ENCODE data around the gene CCDC106.

The CCDC106 gene

DNA sequence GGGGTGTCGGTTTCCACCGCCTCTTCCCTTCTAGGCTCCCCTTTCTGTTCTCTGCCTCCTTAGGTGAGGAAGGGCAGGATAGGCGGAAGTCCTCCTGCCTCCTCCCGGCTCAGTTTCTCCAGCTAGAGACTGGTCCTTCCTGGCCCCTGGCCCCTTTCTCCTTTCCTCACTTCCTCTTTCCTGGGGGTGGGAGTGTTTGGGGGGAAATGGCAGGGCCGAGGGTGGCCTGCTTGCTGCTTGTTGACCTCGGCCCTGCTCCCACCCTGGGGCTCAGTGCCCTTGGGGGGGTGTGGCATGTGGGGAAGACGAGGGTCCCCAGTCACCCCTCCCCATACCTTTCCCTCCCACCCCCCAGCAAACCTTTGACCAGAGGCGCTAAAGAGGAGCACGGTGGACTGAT lies 11.8 kb downstream of the CCDC106 start:
- TF ChIP-seq ZNF623 (tag by site-specific recombination; IDR thresholded peaks at IDR 0.05) (no peak), KLF9 (tag by site-specific recombination; IDR thresholded peaks at IDR 0.05; ENCODE audit: low read depth) (0 out of 2 replicates have a peak, but pooled peaks have one; percentile 33)
- Histone ChIP-seq H3K9me3 (ENCODE audit: control insufficient read depth, insufficient read depth, low read depth, low read length) (no peaks in the 10 kb centered on the region), H3K27ac (ENCODE audit: extremely low read depth, low read depth, low read length) (no peak overlapping the region), H3K4me1 (ENCODE audit: control insufficient read depth, insufficient read depth, low read length) (peaks cover 11% of the 10 kb centered on the region), H3K4me3 (ENCODE audit: low read depth, low read length) (no peak overlapping the region), H3K36me3 (ENCODE audit: control insufficient read depth in 2 of 2, insufficient read depth in 1 of 2, low read length in 2 of 2) (peaks cover 52 to 84% of the 10 kb centered on the region in 2 experiments)
- POLR2A ChIA-PET: interaction anchor here (1.6 kb wide), 1 partner anchor 12 kb away, joined by 4 read pairs; no protein-coding TSS in a partner anchor
- CTCF ChIA-PET: interaction anchor here (0.6 to 1.7 kb wide), 3 partner anchors 12 to 650 kb away, joined by 3 to 10 read pairs (median 3); no protein-coding TSS in a partner anchor

GRCh38 chr19:55660404-55660803 lies 12.4 kb downstream of the CCDC106 start:
- no peak overlapping the region for H3K27ac ChIP-seq (ENCODE audit: extremely low read depth, low read depth, low read length)
- peaks cover 54 to 90% of the 10 kb centered on the region in 2 experiments for H3K36me3 ChIP-seq (ENCODE audit: control insufficient read depth in 2 of 2, insufficient read depth in 1 of 2, low read length in 2 of 2)
- H3K4me3 ChIP-seq (ENCODE audit: low read depth, low read length): no peak overlapping the region
- peaks cover 11% of the 10 kb centered on the region for H3K4me1 ChIP-seq (ENCODE audit: control insufficient read depth, insufficient read depth, low read length)
- POLR2A ChIA-PET: interaction anchor here (0.6 to 1.6 kb wide), 2 partner anchors 11 to 128 kb away, joined by 4 to 6 read pairs; no protein-coding TSS in a partner anchor
- H3K9me3 ChIP-seq (ENCODE audit: control insufficient read depth, insufficient read depth, low read depth, low read length): no peaks in the 10 kb centered on the region
- no peak for TF ChIP-seq ZNF184 (tag by site-specific recombination; IDR thresholded peaks at IDR 0.05)
- TF ChIP-seq KLF16 (tag by site-specific recombination; IDR thresholded peaks at IDR 0.05): no peak
- TF ChIP-seq ZNF548 (tag by site-specific recombination; IDR thresholded peaks at IDR 0.05): no peak
- no peak for TF ChIP-seq ZNF394 (tag by site-specific recombination; IDR thresholded peaks at IDR 0.05; ENCODE audit: borderline replicate concordance)
- TF ChIP-seq ZFP41 (tag by site-specific recombination; IDR thresholded peaks at IDR 0.05; ENCODE audit: borderline replicate concordance): no peak
- CTCF ChIA-PET: interaction anchor here (1.7 kb wide), 1 partner anchor 11 kb away, joined by 10 read pairs; no protein-coding TSS in a partner anchor

DNA sequence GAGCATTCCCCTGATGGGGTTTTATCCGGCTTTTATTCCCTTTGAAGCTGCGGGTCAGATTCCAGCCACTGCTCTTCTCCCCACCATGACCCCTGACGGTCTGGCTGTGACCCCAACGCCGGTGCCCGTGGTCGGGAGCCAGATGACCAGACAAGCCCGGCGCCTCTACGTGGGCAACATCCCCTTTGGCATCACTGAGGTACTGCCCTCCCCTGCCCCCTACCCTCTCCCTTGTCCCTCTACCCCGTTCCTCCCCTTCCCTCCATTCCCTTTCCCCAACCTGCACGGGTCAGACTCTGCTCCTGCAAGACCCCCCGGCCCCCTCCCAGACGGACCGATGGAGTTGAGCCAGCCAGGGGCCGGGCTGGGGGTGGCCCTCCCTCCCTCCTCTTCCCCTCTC lies 13.0 kb downstream of the CCDC106 start:
- CTCF ChIA-PET: interaction anchor here (1.7 kb wide), 1 partner anchor 10 kb away, joined by 10 read pairs; no protein-coding TSS in a partner anchor
- POLR2A ChIA-PET: no interaction called here

DNA sequence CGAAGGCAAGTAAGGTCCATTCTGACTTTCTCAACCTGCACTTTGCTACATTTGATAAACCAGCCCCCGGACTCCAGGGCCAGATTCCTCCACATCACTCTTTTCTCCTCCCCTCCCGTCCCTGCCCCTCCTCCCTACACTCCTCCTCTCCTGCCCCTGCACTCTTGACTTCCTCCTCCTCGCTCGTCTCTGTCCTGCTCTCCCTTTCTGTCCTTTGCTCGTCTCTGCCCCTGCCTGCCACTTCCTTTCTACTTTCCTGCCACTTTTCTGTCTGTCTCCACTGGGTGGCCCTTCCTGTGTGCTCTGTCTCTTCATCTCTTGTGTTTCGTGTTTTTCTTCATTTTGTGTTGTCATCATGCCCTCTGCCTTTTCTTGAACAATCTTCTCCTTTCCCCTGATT lies 13.8 kb downstream of the CCDC106 start:
- no peaks in the 10 kb centered on the region for H3K9me3 ChIP-seq (ENCODE audit: control insufficient read depth, insufficient read depth, low read depth, low read length)

More for the DNA sequence above, 13.0 kb downstream of the CCDC106 start:
- H3K27ac ChIP-seq (ENCODE audit: extremely low read depth, low read depth, low read length): no peak overlapping the region
- no peaks in the 10 kb centered on the region for H3K9me3 ChIP-seq (ENCODE audit: control insufficient read depth, insufficient read depth, low read depth, low read length)
- peaks cover 11% of the 10 kb centered on the region for H3K4me1 ChIP-seq (ENCODE audit: control insufficient read depth, insufficient read depth, low read length)
- H3K36me3 ChIP-seq (ENCODE audit: control insufficient read depth in 2 of 2, insufficient read depth in 1 of 2, low read length in 2 of 2): peaks cover 54 to 91% of the 10 kb centered on the region in 2 experiments
- H3K4me3 ChIP-seq (ENCODE audit: low read depth, low read length): no peak overlapping the region
- no peak for TF ChIP-seq ZBTB7A (tag by site-specific recombination; IDR thresholded peaks at IDR 0.05; ENCODE audit: low read depth)

More for the DNA sequence above, 13.8 kb downstream of the CCDC106 start:
- Histone ChIP-seq H3K4me1 (ENCODE audit: control insufficient read depth, insufficient read depth, low read length) (peaks cover 11% of the 10 kb centered on the region), H3K27ac (ENCODE audit: extremely low read depth, low read depth, low read length) (no peak overlapping the region), H3K4me3 (ENCODE audit: low read depth, low read length) (no peak overlapping the region), H3K36me3 (ENCODE audit: control insufficient read depth in 2 of 2, insufficient read depth in 1 of 2, low read length in 2 of 2) (peaks cover 51 to 91% of the 10 kb centered on the region in 2 experiments)
- POLR2A ChIA-PET: no interaction called here
- TF ChIP-seq TSHZ1 (tag by site-specific recombination; IDR thresholded peaks at IDR 0.05; ENCODE audit: borderline replicate concordance) (no peak), ZNF747 (tag by site-specific recombination; IDR thresholded peaks at IDR 0.05) (no peak), CTCF (tag by site-specific recombination; IDR thresholded peaks at IDR 0.05) (peak; percentile 60; the same call in 1 of the 2 replicates), ZNF785 (tag by site-specific recombination; IDR thresholded peaks at IDR 0.05) (no peak), REST (tag by site-specific recombination; IDR thresholded peaks at IDR 0.05) (no peak), HOXD13 (CRISPR knock-in tag; IDR thresholded peaks at IDR 0.05; ENCODE audit: borderline replicate concordance) (no peak; the same call in 1 of the 2 replicates), PRDM1 (tag by site-specific recombination; IDR thresholded peaks at IDR 0.05) (peak; percentile 93), SP2 (tag by site-specific recombination; IDR thresholded peaks at IDR 0.05) (0 out of 2 replicates have a peak, but pooled peaks have one; percentile 6)
- TF ChIP-seq, protein P1, sequence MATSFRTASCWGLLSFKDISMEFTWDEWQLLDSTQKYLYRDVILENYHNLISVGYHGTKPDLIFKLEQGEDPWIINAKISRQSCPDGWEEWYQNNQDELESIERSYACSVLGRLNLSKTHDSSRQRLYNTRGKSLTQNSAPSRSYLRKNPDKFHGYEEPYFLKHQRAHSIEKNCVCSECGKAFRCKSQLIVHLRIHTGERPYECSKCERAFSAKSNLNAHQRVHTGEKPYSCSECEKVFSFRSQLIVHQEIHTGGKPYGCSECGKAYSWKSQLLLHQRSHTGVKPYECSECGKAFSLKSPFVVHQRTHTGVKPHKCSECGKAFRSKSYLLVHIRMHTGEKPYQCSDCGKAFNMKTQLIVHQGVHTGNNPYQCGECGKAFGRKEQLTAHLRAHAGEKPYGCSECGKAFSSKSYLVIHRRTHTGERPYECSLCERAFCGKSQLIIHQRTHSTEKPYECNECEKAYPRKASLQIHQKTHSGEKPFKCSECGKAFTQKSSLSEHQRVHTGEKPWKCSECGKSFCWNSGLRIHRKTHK (tag by site-specific recombination; IDR thresholded peaks at IDR 0.05): no peak
- CTCF ChIA-PET: no interaction called here
